IMR-90 (cell line): Measurements from ENCODE around the gene ACYP2. TPM values are rescaled to one million over a fixed set of nuclear protein-coding genes. Genes with fewer than 3 reads are reported as not detected.

Experiments used
- ATAC-seq: fragments of 200-7000 bp; cut with Tn5 transposase; 2 replicates; pipeline ENCODE4 v1.9.1; 2020; ENCODE audit warnings: low read depth, mild to moderate bottlenecking, moderate library complexity
- BruUV-seq: library from RNA; stranded (reverse); fragments of 400-500 nt; replicated peaks from 2 replicates; lab custom pipeline; 2021; lab: Mats Ljungman, UMichigan
- CTCF ChIA-PET: fragments of 300-600 bp; formaldehyde crosslinking; extraction: SDS; loops from one replicate; lab custom pipeline; 2021; ENCODE audit warnings: antibody characterized with exemption; lab: Yijun Ruan, JAX
- POLR2A ChIA-PET: fragments of 300-600 bp; sonication (Branson Sonifier 250); formaldehyde crosslinking; loops from one replicate; lab custom pipeline; 2022; ENCODE audit warnings: antibody characterized with exemption; ENCODE audit not compliant: unreplicated experiment; lab: Charles Lee
- DNase-seq: peaks from one replicate; pipeline ENCODE4 v3.0.0; 2013
- H2AFZ ChIP-seq: replicated peaks from 2 replicates; pipeline ENCODE3; 2013; ENCODE audit warnings: low read length, mild to moderate bottlenecking; ENCODE audit not compliant: poor library complexity
- H2AK5ac ChIP-seq: 2 replicates; pipeline ENCODE4 v1.6.1; 2013; ENCODE audit warnings: low read depth, low read length, inconsistent platforms
- H2AK9ac ChIP-seq: replicated peaks from 2 replicates; pipeline ENCODE3; 2013; ENCODE audit warnings: mild to moderate bottlenecking, low read depth, low read length, moderate library complexity; ENCODE audit not compliant: poor library complexity
- H2BK120ac ChIP-seq: 2 replicates; pipeline ENCODE4 v1.6.1; 2013; ENCODE audit warnings: low read depth, low read length, inconsistent platforms
- H2BK15ac ChIP-seq: 3 replicates; pipeline ENCODE4 v1.6.1; 2013; ENCODE audit warnings: low read depth, low read length, inconsistent platforms
- H2BK20ac ChIP-seq: 2 replicates; pipeline ENCODE4 v1.6.1; 2013; ENCODE audit warnings: low read depth, mild to moderate bottlenecking, inconsistent platforms, low read length, moderate library complexity
- H2BK5ac ChIP-seq: 2 replicates; pipeline ENCODE4 v1.6.1; 2013; ENCODE audit warnings: mild to moderate bottlenecking, low read depth, low read length, inconsistent platforms; ENCODE audit not compliant: poor library complexity, severe bottlenecking
- H3K14ac ChIP-seq: replicated peaks from 2 replicates; pipeline ENCODE4 v1.6.1; 2013; ENCODE audit warnings: low read depth, low read length, inconsistent platforms
- H3K18ac ChIP-seq: 2 replicates; pipeline ENCODE4 v1.6.1; 2013; ENCODE audit warnings: low read depth, low read length, control low read depth
- H3K23ac ChIP-seq: 2 replicates; pipeline ENCODE4 v1.6.1; 2013; ENCODE audit warnings: low read depth, low read length, inconsistent platforms
- H3K27ac ChIP-seq: 2 replicates; pipeline ENCODE4 v1.5.1; 2013; ENCODE audit warnings: mild to moderate bottlenecking, control low read depth, low read length; ENCODE audit not compliant: insufficient read depth
- H3K27me3 ChIP-seq: 2 replicates; pipeline ENCODE4 v1.6.1; 2013; ENCODE audit warnings: low read length; ENCODE audit not compliant: control insufficient read depth, insufficient read depth
- H3K36me3 ChIP-seq: 2 replicates; pipeline ENCODE4 v1.6.1; 2013; ENCODE audit warnings: low read length, mixed read lengths; ENCODE audit not compliant: control insufficient read depth, insufficient read depth
- H3K4ac ChIP-seq: 2 replicates; pipeline ENCODE4 v1.6.1; 2013; ENCODE audit warnings: low read depth, low read length, inconsistent platforms
- H3K4me1 ChIP-seq: 2 replicates; pipeline ENCODE4 v1.6.1; 2013; ENCODE audit warnings: low read length, mixed read lengths; ENCODE audit not compliant: control insufficient read depth, insufficient read depth
- H3K4me2 ChIP-seq: 2 replicates; pipeline ENCODE4 v1.6.1; 2013; ENCODE audit warnings: low read depth, mild to moderate bottlenecking, control low read depth, low read length, moderate library complexity
- H3K4me3 ChIP-seq: 2 replicates; pipeline ENCODE4 v1.5.1; 2013; ENCODE audit warnings: low read depth, mild to moderate bottlenecking, control low read depth, low read length, moderate library complexity; ENCODE audit not compliant: insufficient read depth
- H3K56ac ChIP-seq: 2 replicates; pipeline ENCODE4 v1.6.1; 2013; ENCODE audit warnings: low read length, inconsistent platforms; ENCODE audit not compliant: insufficient read depth; ENCODE audit errors: extremely low read depth
- H3K79me1 ChIP-seq, 2 experiments: 2 replicates each; pipeline ENCODE4 v1.6.1; 2013; ENCODE audit warnings: low read length in 2 of 2, inconsistent platforms in 1 of 2, low read depth in 1 of 2
- H3K9ac ChIP-seq: 2 replicates; pipeline ENCODE4 v1.6.1; 2013; ENCODE audit warnings: low read depth, low read length, control low read depth
- H3K9me1 ChIP-seq: 2 replicates; pipeline ENCODE4 v1.6.1; 2013; ENCODE audit warnings: low read length, inconsistent platforms; ENCODE audit not compliant: insufficient read depth
- H3K9me3 ChIP-seq: 2 replicates; pipeline ENCODE4 v1.6.1; 2013; ENCODE audit warnings: low read length; ENCODE audit not compliant: control insufficient read depth, insufficient read depth
- H4K20me1 ChIP-seq: 2 replicates; pipeline ENCODE4 v1.6.1; 2013; ENCODE audit warnings: low read length, inconsistent platforms; ENCODE audit not compliant: insufficient read depth
- H4K5ac ChIP-seq: 2 replicates; pipeline ENCODE4 v1.6.1; 2013; ENCODE audit warnings: mild to moderate bottlenecking, low read depth, low read length, control low read depth
- H4K8ac ChIP-seq, 2 experiments: 2 replicates each; pipeline ENCODE4 v1.6.1; 2013; ENCODE audit warnings: low read depth in 2 of 2, low read length in 2 of 2, control low read depth in 1 of 2, inconsistent platforms in 1 of 2
- H4K91ac ChIP-seq: 2 replicates; pipeline ENCODE4 v1.6.1; 2013; ENCODE audit warnings: low read depth, low read length, inconsistent platforms; ENCODE audit not compliant: insufficient read depth
- CEBPB ChIP-seq: IDR thresholded peaks from 2 replicates; pipeline ENCODE4 v1.6.1; 2012; ENCODE audit warnings: low read depth, low read length, improper control_type of control experiment
- CHD1 ChIP-seq: IDR thresholded peaks from 2 replicates; pipeline ENCODE4 v1.6.1; 2012; ENCODE audit warnings: low read depth, low read length, improper control_type of control experiment
- FOS ChIP-seq: fragments of 150-350 bp; IDR thresholded peaks from 2 replicates; pipeline ENCODE4 v1.6.1; 2016; ENCODE audit warnings: low read depth, low read length
- MAFK ChIP-seq: IDR thresholded peaks from 2 replicates; pipeline ENCODE4 v1.6.1; 2012; ENCODE audit warnings: low read depth, low read length, improper control_type of control experiment
- MXI1 ChIP-seq: IDR thresholded peaks from 2 replicates; pipeline ENCODE4 v1.6.1; 2012; ENCODE audit warnings: low read depth, mild to moderate bottlenecking, low read length, moderate library complexity, borderline replicate concordance
- NFE2L2 ChIP-seq: fragments of 150-350 bp; IDR thresholded peaks from 2 replicates; pipeline ENCODE4 v1.6.1; 2016; ENCODE audit warnings: low read depth, mild to moderate bottlenecking, low read length
- POLR2A ChIP-seq: IDR thresholded peaks from 2 replicates; pipeline ENCODE4 v1.6.1; 2012; ENCODE audit warnings: mild to moderate bottlenecking, low read depth, low read length
- RCOR1 ChIP-seq: IDR thresholded peaks from 2 replicates; pipeline ENCODE4 v1.6.1; 2012; ENCODE audit warnings: mild to moderate bottlenecking, low read length, improper control_type of control experiment; ENCODE audit not compliant: insufficient replicate concordance
- WGBS, 2 experiments: methylation state at CpG; one replicate each; pipeline versions ENCODE4 v1.1.5 to v1.1.7; 2013; ENCODE audit warnings: missing lambda C conversion rate in 2 of 2; ENCODE audit not compliant: insufficient read length in 1 of 2; ENCODE audit errors: extremely low coverage in 2 of 2; 5-methylcytosine and 5-hydroxymethylcytosine counted together
- dilution Hi-C: fragments of 300-500 bp; cut with HindIII; formaldehyde crosslinking; loops from one replicate; pipeline ENCODE4 v1.14.3; 2018; ENCODE audit warnings: low sequenced_read_pairs; ENCODE audit not compliant: unreplicated experiment
- in situ Hi-C: fragments of 300-500 bp; cut with MboI; formaldehyde crosslinking; loops from 3 replicates; pipeline ENCODE4 v1.14.3; 2019; ENCODE audit warnings: low sequenced_read_pairs, inconsistent platforms, mixed read lengths
- intact Hi-C: fragments of 100-400 bp; cut with micrococcal nuclease; formaldehyde crosslinking; loops from 2 replicates; pipeline ENCODE4 v1.10.0; 2022
- polyA plus RNA-seq, 3 experiments: library from polyadenylated mRNA; depleted of rRNA; stranded (reverse); fragments of >200 nt; gene quantifications; 2 replicates each; pipeline ENCODE4 v1.2.3, GENCODE V29; 2012; ENCODE audit warnings: low replicate concordance in 1 of 3
- total RNA-seq: library from RNA; depleted of rRNA; stranded (reverse); fragments of >200 nt; gene quantifications from 2 replicates; pipeline ENCODE4 v1.2.3, GENCODE V29; 2012
- TF ChIP-seq, protein P1 (sequence below): conservative IDR thresholded peaks from 2 replicates; pipeline ENCODE4 v1.5.1; 2012; ENCODE audit warnings: mild to moderate bottlenecking, low read depth, low read length, improper control_type of control experiment
- TF ChIP-seq, protein P2 (sequence below): fragments of 150-350 bp; IDR thresholded peaks from 2 replicates; pipeline ENCODE4 v1.6.1; 2017; ENCODE audit warnings: mild to moderate bottlenecking, antibody characterized with exemption, low read length, low read depth
- TF ChIP-seq, protein P3 (sequence below): fragments of 150-350 bp; IDR thresholded peaks from 2 replicates; pipeline ENCODE4 v1.6.1; 2016; ENCODE audit warnings: low read depth, mild to moderate bottlenecking, low read length, moderate library complexity, borderline replicate concordance

Gene ACYP2
- total and polyA plus RNA-seq, 2 of the 4 experiments (the other 2 are of a cell fraction), result 3.9 to 7.4 TPM

DNA sequence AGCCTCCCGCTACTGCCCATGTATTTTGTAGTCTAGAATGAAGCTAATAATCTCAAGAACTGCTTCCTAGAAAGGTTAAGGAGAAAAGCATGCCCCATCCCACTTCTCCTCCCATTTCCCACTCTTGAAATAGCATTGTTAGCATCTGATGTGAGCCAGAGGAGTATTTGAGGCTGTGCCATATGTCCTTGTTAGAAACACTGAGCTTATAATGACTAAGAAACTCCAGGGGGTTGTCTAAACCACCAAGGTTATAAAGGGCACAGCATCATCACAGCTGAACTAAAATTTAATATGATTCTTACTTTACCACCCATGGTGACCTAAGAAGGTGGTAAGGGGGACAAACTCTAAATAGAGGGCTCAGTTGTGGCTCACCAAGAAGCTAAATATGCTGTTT is 124.0 kb downstream of the ACYP2 start:
- no peak overlapping the region for H2AFZ ChIP-seq
- WGBS, 2 experiments, result no CpG with 5 or more reads among the region's 1 CpG
- ATAC-seq, result peak; percentile 95
- no peaks in the 10 kb centered on the region for H3K9me1 ChIP-seq
- TF ChIP-seq POLR2A (no peak), NFE2L2 (no peak), FOS (peak; percentile 54), CHD1 (no peak), RCOR1 (peak; percentile 67), MAFK (no peak), CEBPB (no peak), MXI1 (no peak)
- TF ChIP-seq, protein P1, sequence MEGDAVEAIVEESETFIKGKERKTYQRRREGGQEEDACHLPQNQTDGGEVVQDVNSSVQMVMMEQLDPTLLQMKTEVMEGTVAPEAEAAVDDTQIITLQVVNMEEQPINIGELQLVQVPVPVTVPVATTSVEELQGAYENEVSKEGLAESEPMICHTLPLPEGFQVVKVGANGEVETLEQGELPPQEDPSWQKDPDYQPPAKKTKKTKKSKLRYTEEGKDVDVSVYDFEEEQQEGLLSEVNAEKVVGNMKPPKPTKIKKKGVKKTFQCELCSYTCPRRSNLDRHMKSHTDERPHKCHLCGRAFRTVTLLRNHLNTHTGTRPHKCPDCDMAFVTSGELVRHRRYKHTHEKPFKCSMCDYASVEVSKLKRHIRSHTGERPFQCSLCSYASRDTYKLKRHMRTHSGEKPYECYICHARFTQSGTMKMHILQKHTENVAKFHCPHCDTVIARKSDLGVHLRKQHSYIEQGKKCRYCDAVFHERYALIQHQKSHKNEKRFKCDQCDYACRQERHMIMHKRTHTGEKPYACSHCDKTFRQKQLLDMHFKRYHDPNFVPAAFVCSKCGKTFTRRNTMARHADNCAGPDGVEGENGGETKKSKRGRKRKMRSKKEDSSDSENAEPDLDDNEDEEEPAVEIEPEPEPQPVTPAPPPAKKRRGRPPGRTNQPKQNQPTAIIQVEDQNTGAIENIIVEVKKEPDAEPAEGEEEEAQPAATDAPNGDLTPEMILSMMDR, result no peak
- TF ChIP-seq, protein P2, sequence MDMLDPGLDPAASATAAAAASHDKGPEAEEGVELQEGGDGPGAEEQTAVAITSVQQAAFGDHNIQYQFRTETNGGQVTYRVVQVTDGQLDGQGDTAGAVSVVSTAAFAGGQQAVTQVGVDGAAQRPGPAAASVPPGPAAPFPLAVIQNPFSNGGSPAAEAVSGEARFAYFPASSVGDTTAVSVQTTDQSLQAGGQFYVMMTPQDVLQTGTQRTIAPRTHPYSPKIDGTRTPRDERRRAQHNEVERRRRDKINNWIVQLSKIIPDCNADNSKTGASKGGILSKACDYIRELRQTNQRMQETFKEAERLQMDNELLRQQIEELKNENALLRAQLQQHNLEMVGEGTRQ, result no peak
- TF ChIP-seq, protein P3, sequence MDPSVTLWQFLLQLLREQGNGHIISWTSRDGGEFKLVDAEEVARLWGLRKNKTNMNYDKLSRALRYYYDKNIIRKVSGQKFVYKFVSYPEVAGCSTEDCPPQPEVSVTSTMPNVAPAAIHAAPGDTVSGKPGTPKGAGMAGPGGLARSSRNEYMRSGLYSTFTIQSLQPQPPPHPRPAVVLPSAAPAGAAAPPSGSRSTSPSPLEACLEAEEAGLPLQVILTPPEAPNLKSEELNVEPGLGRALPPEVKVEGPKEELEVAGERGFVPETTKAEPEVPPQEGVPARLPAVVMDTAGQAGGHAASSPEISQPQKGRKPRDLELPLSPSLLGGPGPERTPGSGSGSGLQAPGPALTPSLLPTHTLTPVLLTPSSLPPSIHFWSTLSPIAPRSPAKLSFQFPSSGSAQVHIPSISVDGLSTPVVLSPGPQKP, result no peak
- no TSS peak for BruUV-seq
- peaks cover 7% of the 10 kb centered on the region; the same call in 1 of the 2 replicates for H3K4me1 ChIP-seq
- H3K27me3 ChIP-seq, result no peaks in the 10 kb centered on the region
- DNase-seq, result peak; percentile 94
- H3K56ac ChIP-seq, result no peak overlapping the region
- no peak overlapping the region for H3K4me2 ChIP-seq
- no peak overlapping the region for H4K5ac ChIP-seq
- H3K36me3 ChIP-seq, result no peaks in the 10 kb centered on the region
- H4K8ac ChIP-seq, result no peak overlapping the region
- no peak overlapping the region for H2BK20ac ChIP-seq
- H2BK5ac ChIP-seq, result no peak overlapping the region
- no peaks in the 10 kb centered on the region for H3K79me1 ChIP-seq
- no peak overlapping the region for H3K27ac ChIP-seq
- in situ Hi-C loops, result no loop called here
- no peaks in the 10 kb centered on the region for H3K9me3 ChIP-seq
- intact Hi-C loops, result loop anchor here (5.0 kb wide), 1 partner anchor 33 kb away; no protein-coding TSS in a partner anchor
- no peaks in the 10 kb centered on the region for H4K20me1 ChIP-seq
- dilution Hi-C loops, result no loop called here
- no peak overlapping the region for H3K9ac ChIP-seq
- ChIA-PET POLR2A (no interaction called here), CTCF (interaction anchor here (1.2 to 1.3 kb wide), 2 partner anchors 10 to 22 kb away, joined by 3 to 4 read pairs; no protein-coding TSS in a partner anchor)
- no peak overlapping the region for H4K91ac ChIP-seq
- no peak overlapping the region for H2AK9ac ChIP-seq
- H2AK5ac ChIP-seq, result no peak overlapping the region
- no peak overlapping the region for H3K23ac ChIP-seq
- H3K18ac ChIP-seq, result no peak overlapping the region; the same call in 1 of the 2 replicates
- no peak overlapping the region for H2BK120ac ChIP-seq
- H2BK15ac ChIP-seq, result no peak overlapping the region
- H3K4ac ChIP-seq, result no peak overlapping the region
- no peak overlapping the region for H3K4me3 ChIP-seq
- no peak overlapping the region for H3K14ac ChIP-seq
